Parathyroid adenoma (tissue), 2 donors: ENCODE data around the gene PTPRT.

Experiments
- H2AFZ ChIP-seq: fragments of 300-600 bp; sonication (generic); one replicate; pipeline ENCODE4 v1.7.0; 2017; ENCODE audit warnings: antibody characterized with exemption, mild to moderate bottlenecking
- H3K27ac ChIP-seq: fragments of 300-600 bp; sonication (generic); one replicate; pipeline ENCODE4 v1.7.0; 2017
- H3K27me3 ChIP-seq: fragments of 300-600 bp; sonication (generic); one replicate; pipeline ENCODE4 v1.7.0; 2017; ENCODE audit warnings: low read length; ENCODE audit not compliant: control insufficient read depth, insufficient read depth
- H3K36me3 ChIP-seq: fragments of 300-600 bp; sonication (generic); one replicate; pipeline ENCODE4 v1.7.0; 2017; ENCODE audit warnings: low read length; ENCODE audit not compliant: control insufficient read depth, insufficient read depth
- H3K4me1 ChIP-seq: fragments of 300-600 bp; sonication (generic); one replicate; pipeline ENCODE4 v1.7.0; 2017; ENCODE audit warnings: control low read depth
- H3K4me2 ChIP-seq: fragments of 300-600 bp; sonication (generic); one replicate; pipeline ENCODE4 v1.7.0; 2017; ENCODE audit warnings: low read length
- H3K4me3 ChIP-seq: fragments of 300-600 bp; sonication (generic); one replicate; pipeline ENCODE4 v1.7.0; 2017; ENCODE audit warnings: low read depth, low read length
- H3K79me2 ChIP-seq: fragments of 300-600 bp; sonication (generic); one replicate; pipeline ENCODE4 v1.7.0; 2017; ENCODE audit warnings: control low read depth
- H3K9ac ChIP-seq: fragments of 300-600 bp; sonication (generic); one replicate; pipeline ENCODE4 v1.7.0; 2017; ENCODE audit warnings: mild to moderate bottlenecking
- H3K9me3 ChIP-seq: fragments of 300-600 bp; sonication (generic); one replicate; pipeline ENCODE4 v1.7.0; 2017; ENCODE audit warnings: low read length; ENCODE audit not compliant: control insufficient read depth
- CTCF ChIP-seq: fragments of 300-600 bp; sonication (generic); IDR thresholded peaks from one replicate; pipeline ENCODE4 v1.7.0; 2017; ENCODE audit warnings: antibody characterized with exemption, mild to moderate bottlenecking
- donor health status: primary hyperparathyroidism.

The PTPRT gene

GRCh38 chr20:43189554-43190331, at the start of gene PTPRT:
PTPRT (minus strand) TSS chr20:43189906; CDS start chr20:43189733, 173 bp downstream.
- no peak for TF ChIP-seq CTCF
- Histone ChIP-seq H3K4me3 (no peak within 1 kb of the TSS), H2AFZ (peak within 1 kb of the TSS; percentile 89), H3K36me3 (no peaks in the 10 kb centered on the region), H3K79me2 (peaks cover 17% of the 10 kb centered on the region), H3K4me1 (peaks cover 5% of the 10 kb centered on the region), H3K27me3 (no peaks in the 10 kb centered on the region), H3K4me2 (peak within 1 kb of the TSS; percentile 32), H3K9me3 (no peaks in the 10 kb centered on the region), H3K27ac (peak within 1 kb of the TSS; percentile 34), H3K9ac (peak within 1 kb of the TSS; percentile 61)

- TF ChIP-seq CTCF, result no peak
- no peak overlapping the region for H3K4me3 ChIP-seq
- no peak overlapping the region for H3K4me2 ChIP-seq
- H3K27ac ChIP-seq, result no peak overlapping the region
- no peaks in the 10 kb centered on the region for H3K27me3 ChIP-seq
- no peak overlapping the region for H2AFZ ChIP-seq
- H3K9me3 ChIP-seq, result no peaks in the 10 kb centered on the region
- H3K79me2 ChIP-seq, result no peaks in the 10 kb centered on the region
- H3K36me3 ChIP-seq, result no peaks in the 10 kb centered on the region
- no peaks in the 10 kb centered on the region for H3K4me1 ChIP-seq
- no peak overlapping the region for H3K9ac ChIP-seq
Observed at GRCh38 chr20:43238833-43239232, 49.1 kb upstream of the PTPRT start.

GRCh38 chr20:43238266-43238665, 48.6 kb upstream of the PTPRT start:
- H3K36me3 ChIP-seq, result no peaks in the 10 kb centered on the region
- H3K4me3 ChIP-seq, result no peak overlapping the region
- H3K79me2 ChIP-seq, result no peaks in the 10 kb centered on the region
- no peak overlapping the region for H3K27ac ChIP-seq
- no peaks in the 10 kb centered on the region for H3K4me1 ChIP-seq
- H3K9ac ChIP-seq, result no peak overlapping the region
- TF ChIP-seq CTCF, result no peak
- H3K4me2 ChIP-seq, result no peak overlapping the region
- no peaks in the 10 kb centered on the region for H3K9me3 ChIP-seq
- no peak overlapping the region for H2AFZ ChIP-seq
- no peaks in the 10 kb centered on the region for H3K27me3 ChIP-seq

- H3K4me3 ChIP-seq, result no peak overlapping the region
- H3K9ac ChIP-seq, result no peak overlapping the region
- no peaks in the 10 kb centered on the region for H3K27me3 ChIP-seq
- no peak overlapping the region for H3K4me2 ChIP-seq
- no peak overlapping the region for H2AFZ ChIP-seq
- H3K27ac ChIP-seq, result no peak overlapping the region
- H3K36me3 ChIP-seq, result no peaks in the 10 kb centered on the region
- H3K9me3 ChIP-seq, result no peaks in the 10 kb centered on the region
- H3K4me1 ChIP-seq, result no peaks in the 10 kb centered on the region
- TF ChIP-seq CTCF, result no peak
- no peaks in the 10 kb centered on the region for H3K79me2 ChIP-seq
Observed at GRCh38 chr20:43237651-43238168, 48.0 kb upstream of the PTPRT start.

- Histone ChIP-seq H3K36me3 (no peaks in the 10 kb centered on the region), H3K9ac (no peak overlapping the region), H3K27me3 (no peaks in the 10 kb centered on the region), H2AFZ (no peak overlapping the region), H3K27ac (no peak overlapping the region), H3K4me3 (no peak overlapping the region), H3K4me1 (no peaks in the 10 kb centered on the region), H3K9me3 (no peaks in the 10 kb centered on the region), H3K79me2 (no peaks in the 10 kb centered on the region), H3K4me2 (no peak overlapping the region)
- TF ChIP-seq CTCF, result no peak
Observed at GRCh38 chr20:43235998-43236397, 46.3 kb upstream of the PTPRT start.
